ENCODE results near the gene FNDC11. TPM values are rescaled to one million over a fixed set of nuclear protein-coding genes. Genes with fewer than 3 reads are reported as not detected.

The FNDC11 gene
- total and polyA plus RNA-seq, 2 of the 13 experiments (the other 11 are each of a cell fraction or from before 2014, with no cell fraction given): 0.07 TPM; not detected in 1

GRCh38 chr20:63574156-63574828 is 20.3 kb downstream of the FNDC11 start, which contains the start of gene HELZ2 (continued):
- peak; percentile 45; the same call in 1 of the 2 replicates for TF ChIP-seq ZBTB4 (CRISPR knock-in tag; IDR thresholded peaks at IDR 0.05; ENCODE audit: borderline replicate concordance)
- no peak for TF ChIP-seq MLXIP (CRISPR knock-in tag; IDR thresholded peaks at IDR 0.05; ENCODE audit: borderline replicate concordance)
- peak; percentile 55; the same call in 1 of the 2 replicates for TF ChIP-seq ERF (CRISPR knock-in tag; IDR thresholded peaks at IDR 0.05)
- peak; percentile 55; the same call in 1 of the 2 replicates for TF ChIP-seq JUND (CRISPR knock-in tag; IDR thresholded peaks at IDR 0.05)
- TF ChIP-seq ZNF552 (CRISPR knock-in tag; IDR thresholded peaks at IDR 0.05; ENCODE audit: borderline replicate concordance): 0 out of 2 replicates have a peak, but pooled peaks have one; percentile 62
- TF ChIP-seq ZNF747 (CRISPR knock-in tag; IDR thresholded peaks at IDR 0.05; ENCODE audit: borderline replicate concordance): no peak; the same call in 1 of the 2 replicates
- TF ChIP-seq ZFP1 (CRISPR knock-in tag; IDR thresholded peaks at IDR 0.05): no peak
- TF ChIP-seq GLI4 (CRISPR knock-in tag; IDR thresholded peaks at IDR 0.05; ENCODE audit: borderline replicate concordance): 0 out of 2 replicates have a peak, but pooled peaks have one; percentile 37
- TF ChIP-seq RERE (CRISPR knock-in tag; IDR thresholded peaks at IDR 0.05; ENCODE audit: low read depth): no peak
- TF ChIP-seq ELF1 (CRISPR knock-in tag; IDR thresholded peaks at IDR 0.05): peak; percentile 48; the same call in 1 of the 2 replicates
- TF ChIP-seq RXRB (CRISPR knock-in tag; IDR thresholded peaks at IDR 0.05; ENCODE audit: borderline replicate concordance): 0 out of 2 replicates have a peak, but pooled peaks have one; percentile 28
- no peak for TF ChIP-seq ZNF276 (CRISPR knock-in tag; IDR thresholded peaks at IDR 0.05; ENCODE audit: low read depth)
- TF ChIP-seq IRF9 (CRISPR knock-in tag; IDR thresholded peaks at IDR 0.05; ENCODE audit: borderline replicate concordance): peak; percentile 87

Data from HepG2 (cell line).